Endothelial cell (in vitro differentiated cells): ENCODE results near the gene PTPRN2. TPM values are rescaled to one million over a fixed set of nuclear protein-coding genes. Genes with fewer than 3 reads are reported as not detected.

ENCODE experiments used
- DNase-seq: peaks from one replicate; pipeline ENCODE4 v3.0.0; 2021; ENCODE audit warnings: low spot score
- H3K27ac Mint-ChIP-seq: one replicate; pipeline ENCODE4 v1.8.0; 2021; ENCODE audit warnings: mixed read lengths, inconsistent platforms; ENCODE audit not compliant: unreplicated experiment
- H3K27me3 Mint-ChIP-seq: one replicate; pipeline ENCODE4 v1.8.0; 2021; ENCODE audit warnings: mild to moderate bottlenecking, moderate library complexity, mixed read lengths, inconsistent platforms; ENCODE audit not compliant: unreplicated experiment
- H3K36me3 Mint-ChIP-seq: one replicate; pipeline ENCODE4 v1.8.0; 2021; ENCODE audit warnings: mild to moderate bottlenecking, low read depth, mixed read lengths, inconsistent platforms; ENCODE audit not compliant: unreplicated experiment
- H3K4me1 Mint-ChIP-seq: one replicate; pipeline ENCODE4 v1.8.0; 2021; ENCODE audit warnings: mild to moderate bottlenecking, mixed read lengths, inconsistent platforms; ENCODE audit not compliant: unreplicated experiment
- H3K4me3 Mint-ChIP-seq: one replicate; pipeline ENCODE4 v1.8.0; 2021; ENCODE audit warnings: mild to moderate bottlenecking, mixed read lengths, inconsistent platforms; ENCODE audit not compliant: unreplicated experiment
- H3K9me3 Mint-ChIP-seq: one replicate; pipeline ENCODE4 v1.8.0; 2021; ENCODE audit warnings: mixed read lengths, inconsistent platforms; ENCODE audit not compliant: unreplicated experiment
- CTCF ChIP-seq: fragments of 200-600 bp; sonication (generic); IDR thresholded peaks from one replicate; pipeline ENCODE4 v1.5.0; 2021; ENCODE audit warnings: antibody characterized with exemption; ENCODE audit not compliant: unreplicated experiment
- total RNA-seq: library from RNA; stranded (reverse); fragmentation: NEBNext Ultra II Directional; extraction: Animal tissue kit (Norgen Biotek cat#: 25700); gene quantifications from one replicate; pipeline ENCODE4 v1.2.1, GENCODE V29; 2021; ENCODE audit not compliant: unreplicated experiment

PTPRN2 gene
- total RNA-seq, 1 donor from 2014 or later: 0.18 TPM

- no peak for TF ChIP-seq CTCF
- H3K27ac Mint-ChIP-seq: no peak overlapping the region
- peaks cover 12% of the 10 kb centered on the region for H3K27me3 Mint-ChIP-seq
- peak overlapping the region; percentile 25 for H3K4me3 Mint-ChIP-seq
- peaks cover 40% of the 10 kb centered on the region for H3K9me3 Mint-ChIP-seq
- peaks cover 29% of the 10 kb centered on the region for H3K36me3 Mint-ChIP-seq
- no peaks in the 10 kb centered on the region for H3K4me1 Mint-ChIP-seq
- DNase-seq: no peak
These were observed 644.1 kb downstream of the PTPRN2 start for GRCh38 chr7:157943561-157943960.

GRCh38 chr7:157941210-157941609 lies 646.4 kb downstream of the PTPRN2 start:
- no peak for TF ChIP-seq CTCF
- Mint-ChIP-seq H3K27me3 (peaks cover 17% of the 10 kb centered on the region), H3K9me3 (peaks cover 51% of the 10 kb centered on the region), H3K4me3 (no peak overlapping the region), H3K27ac (no peak overlapping the region), H3K4me1 (no peaks in the 10 kb centered on the region), H3K36me3 (peaks cover 33% of the 10 kb centered on the region)
- no peak for DNase-seq

GRCh38 chr7:157940497-157940896 lies 647.1 kb downstream of the PTPRN2 start:
- no peak for TF ChIP-seq CTCF
- H3K36me3 Mint-ChIP-seq: peaks cover 33% of the 10 kb centered on the region

GRCh38 chr7:157938211-157938610 lies 649.4 kb downstream of the PTPRN2 start:
- Mint-ChIP-seq H3K4me3 (no peak overlapping the region), H3K36me3 (peaks cover 26% of the 10 kb centered on the region), H3K27ac (no peak overlapping the region), H3K9me3 (peaks cover 47% of the 10 kb centered on the region), H3K4me1 (no peaks in the 10 kb centered on the region), H3K27me3 (peaks cover 15% of the 10 kb centered on the region)
- DNase-seq: no peak
- no peak for TF ChIP-seq CTCF

More at GRCh38 chr7:157940497-157940896, 647.1 kb downstream of the PTPRN2 start:
- Mint-ChIP-seq H3K27ac (no peak overlapping the region), H3K4me3 (no peak overlapping the region), H3K9me3 (peaks cover 53% of the 10 kb centered on the region), H3K4me1 (no peaks in the 10 kb centered on the region), H3K27me3 (peaks cover 20% of the 10 kb centered on the region)
- no peak for DNase-seq

GRCh38 chr7:157937406-157937805 lies 650.2 kb downstream of the PTPRN2 start:
- Mint-ChIP-seq H3K36me3 (peaks cover 27% of the 10 kb centered on the region), H3K27me3 (peaks cover 14% of the 10 kb centered on the region), H3K4me3 (no peak overlapping the region), H3K9me3 (peaks cover 45% of the 10 kb centered on the region), H3K27ac (peak overlapping the region; percentile 53), H3K4me1 (no peaks in the 10 kb centered on the region)
- no peak for DNase-seq
- no peak for TF ChIP-seq CTCF
